A673 (cell line): ENCODE data around the gene THSD4. TPM values are rescaled to one million over a fixed set of nuclear protein-coding genes. Genes with fewer than 3 reads are reported as not detected.

Experiments used
- BruUV-seq: library from RNA; stranded (reverse); fragments of 400-500 nt; replicated peaks from 2 replicates; lab custom pipeline; 2021; lab: Mats Ljungman, UMichigan
- CTCF ChIA-PET: fragments of 300-600 bp; sonication (Branson Sonifier 250); formaldehyde crosslinking; loops from one replicate; lab custom pipeline; 2022; ENCODE audit warnings: antibody characterized with exemption; lab: Charles Lee
- POLR2A ChIA-PET: fragments of 300-600 bp; sonication (Branson Sonifier 250); formaldehyde crosslinking; loops from one replicate; lab custom pipeline; 2022; ENCODE audit warnings: antibody characterized with exemption; ENCODE audit not compliant: low non-redundant PET; lab: Charles Lee
- DNase-seq: peaks from one replicate; pipeline ENCODE4 v3.0.0-alpha.2; 2015; ENCODE audit warnings: low spot score
- H3K27ac ChIP-seq: fragments of 200-600 bp; sonication (generic); 2 replicates; pipeline ENCODE4 v1.5.1; 2016; ENCODE audit warnings: mixed run types, low read depth, mild to moderate bottlenecking, mixed read lengths, antibody characterized with exemption, low read length; ENCODE audit not compliant: poor library complexity, severe bottlenecking
- H3K27me3 ChIP-seq: fragments of 200-600 bp; sonication (generic); replicated peaks from 2 replicates; pipeline ENCODE4 v1.6.1; 2017; ENCODE audit warnings: mixed run types, low read depth, mild to moderate bottlenecking, mixed read lengths, antibody characterized with exemption, low read length; ENCODE audit not compliant: insufficient read depth, poor library complexity
- H3K36me3 ChIP-seq: fragments of 200-600 bp; sonication (generic); 2 replicates; pipeline ENCODE4 v1.6.1; 2016; ENCODE audit warnings: mixed run types, mild to moderate bottlenecking, mixed read lengths, antibody characterized with exemption, low read length; ENCODE audit not compliant: insufficient read depth, poor library complexity, severe bottlenecking
- H3K4me1 ChIP-seq: fragments of 200-600 bp; sonication (generic); 2 replicates; pipeline ENCODE4 v1.6.1; 2017; ENCODE audit warnings: mixed run types, mild to moderate bottlenecking, mixed read lengths, antibody characterized with exemption, low read length; ENCODE audit not compliant: insufficient read depth, poor library complexity, severe bottlenecking
- H3K4me3 ChIP-seq: fragments of 200-600 bp; sonication (generic); 2 replicates; pipeline ENCODE4 v1.5.1; 2016; ENCODE audit warnings: low read depth, mixed run types, mild to moderate bottlenecking, mixed read lengths, low read length; ENCODE audit not compliant: poor library complexity, severe bottlenecking
- H3K9me3 ChIP-seq: fragments of 200-600 bp; sonication (generic); 2 replicates; pipeline ENCODE4 v1.6.1; 2016; ENCODE audit warnings: mixed run types, low read depth, mild to moderate bottlenecking, mixed read lengths, antibody characterized with exemption, low read length; ENCODE audit not compliant: poor library complexity, severe bottlenecking
- CTCF ChIP-seq: fragments of 300-800, 200-600 bp; sonication (generic); conservative IDR thresholded peaks from 2 replicates; pipeline ENCODE4 v1.5.1; 2017; ENCODE audit warnings: low read depth, mild to moderate bottlenecking, antibody characterized with exemption, low read length, moderate library complexity, mixed read lengths
- EZH2 ChIP-seq: fragments of 200-600 bp; sonication (generic); IDR thresholded peaks from 2 replicates; pipeline ENCODE4 v1.6.1; 2017; ENCODE audit warnings: borderline replicate concordance, low read depth, mild to moderate bottlenecking, mixed read lengths, antibody characterized with exemption, low read length; ENCODE audit not compliant: poor library complexity, severe bottlenecking
- intact Hi-C: fragments of 100-400 bp; cut with micrococcal nuclease; formaldehyde crosslinking; loops from one replicate; pipeline ENCODE4 v1.10.0; 2022; ENCODE audit not compliant: unreplicated experiment
- total RNA-seq: library from RNA; stranded (reverse); gene quantifications from 2 replicates; pipeline ENCODE4 v1.2.3, GENCODE V29; 2021

THSD4 gene
- total RNA-seq, 1 experiment from 2014 or later, result 2.4 TPM

- CTCF ChIA-PET, result no interaction called here
- H3K27me3 ChIP-seq, result no peaks in the 10 kb centered on the region
- H3K36me3 ChIP-seq, result no peaks in the 10 kb centered on the region
- H3K27ac ChIP-seq, result no peak overlapping the region
- POLR2A ChIA-PET, result no interaction called here
- no peaks in the 10 kb centered on the region for H3K4me1 ChIP-seq
- BruUV-seq, result no TSS peak
- intact Hi-C loops, result no loop called here
- no peak overlapping the region for H3K4me3 ChIP-seq
- no peak for DNase-seq
- no peak for TF ChIP-seq CTCF
- TF ChIP-seq EZH2, result no peak
- H3K9me3 ChIP-seq, result peaks cover 8% of the 10 kb centered on the region
Observed at GRCh38 chr15:71756599-71757352, 641.5 kb downstream of the THSD4 start.

GRCh38 chr15:71757741-71758530, 642.7 kb downstream of the THSD4 start:
- BruUV-seq, result no TSS peak
- no peak overlapping the region for H3K4me3 ChIP-seq
- intact Hi-C loops, result no loop called here
- ChIA-PET POLR2A (no interaction called here), CTCF (interaction anchor here (0.6 kb wide), 1 partner anchor 81 kb away, joined by 3 read pairs; no protein-coding TSS in a partner anchor)
- TF ChIP-seq EZH2 (no peak), CTCF (no peak)
- H3K4me1 ChIP-seq, result no peaks in the 10 kb centered on the region
- no peaks in the 10 kb centered on the region for H3K27me3 ChIP-seq
- no peak for DNase-seq
- H3K36me3 ChIP-seq, result no peaks in the 10 kb centered on the region
- H3K27ac ChIP-seq, result no peak overlapping the region
- H3K9me3 ChIP-seq, result peaks cover 8% of the 10 kb centered on the region

- no peaks in the 10 kb centered on the region for H3K27me3 ChIP-seq
- H3K4me1 ChIP-seq, result no peaks in the 10 kb centered on the region
- CTCF ChIA-PET, result no interaction called here
- intact Hi-C loops, result no loop called here
- no peak overlapping the region for H3K4me3 ChIP-seq
- peaks cover 8% of the 10 kb centered on the region for H3K9me3 ChIP-seq
- TF ChIP-seq EZH2 (no peak), CTCF (no peak)
- POLR2A ChIA-PET, result no interaction called here
- no peaks in the 10 kb centered on the region for H3K36me3 ChIP-seq
- H3K27ac ChIP-seq, result no peak overlapping the region
- DNase-seq, result no peak
- no TSS peak for BruUV-seq
Observed at GRCh38 chr15:71758711-71759110, 643.4 kb downstream of the THSD4 start.
